H1 (cell line): ENCODE data around the gene WNT11. TPM values are rescaled to one million over a fixed set of nuclear protein-coding genes. Genes with fewer than 3 reads are reported as not detected.

Experiments
- BCL11A ChIP-seq, 2 experiments: IDR thresholded peaks; one replicate each; pipeline ENCODE4 v1.6.1; 2011; ENCODE audit warnings: low read depth in 2 of 2, low read length in 2 of 2, mild to moderate bottlenecking in 2 of 2
- HDAC2 ChIP-seq, 2 experiments: fragments of 300-600 bp in 1 of 2; sonication (generic) in 1 of 2; IDR thresholded peaks; 2 replicates each; pipeline ENCODE4 v1.6.1; 2011 to 2012; ENCODE audit warnings: low read depth in 2 of 2, low read length in 2 of 2, mild to moderate bottlenecking in 2 of 2, moderate library complexity in 2 of 2, borderline replicate concordance in 1 of 2, inconsistent platforms in 1 of 2
- KDM4A ChIP-seq: IDR thresholded peaks from one replicate; pipeline ENCODE4 v1.7.1; 2012; ENCODE audit warnings: low read depth, mild to moderate bottlenecking, moderate library complexity, low read length, inconsistent platforms; ENCODE audit not compliant: severe bottlenecking
- RNF2 ChIP-seq: fragments of 200-900, 300-1000 bp; sonication (generic); IDR thresholded peaks from 2 replicates; pipeline ENCODE4 v1.7.1; 2016; ENCODE audit warnings: borderline replicate concordance, low read depth, mild to moderate bottlenecking, antibody characterized with exemption, low read length; ENCODE audit not compliant: poor library complexity, severe bottlenecking; ENCODE audit errors: missing control alignments
- SRF ChIP-seq: IDR thresholded peaks from 2 replicates; pipeline ENCODE4 v1.6.1; 2011; ENCODE audit warnings: mild to moderate bottlenecking, low read depth, low read length, moderate library complexity
- polyA plus RNA-seq, 7 experiments: library from polyadenylated mRNA; depleted of rRNA in 3 of 7; stranded (reverse) in 5 of 7; unstranded in 2 of 7; fragments of >200 nt in 5 of 7; fragments of 200-250 nt in 2 of 7; gene quantifications; 1 replicate in 5 of 7; 2 replicates in 1 of 7; 4 replicates in 1 of 7; pipeline versions ENCODE4 v1.2.1 to v1.2.3, GENCODE V29; 2011 to 2013; ENCODE audit warnings: missing spikeins in 2 of 7, mixed read lengths in 2 of 7
- total RNA-seq: library from RNA; stranded (reverse); fragmentation: NEBNext Ultra II Directional; extraction: Animal tissue kit (Norgen Biotek cat#: 25700); gene quantifications from 2 replicates; pipeline ENCODE4 v1.2.1, GENCODE V29; 2021
- TF ChIP-seq, protein P1 (sequence below), 3 experiments: IDR thresholded peaks; 1 replicate in 2 of 3; 2 replicates in 1 of 3; pipeline versions ENCODE4 v1.5.1 to v1.6.1; 2011; ENCODE audit warnings: low read length in 3 of 3, mild to moderate bottlenecking in 3 of 3, inconsistent platforms in 2 of 3, low read depth in 1 of 3, moderate library complexity in 1 of 3; ENCODE audit not compliant: insufficient read depth in 1 of 3; ENCODE audit errors: control extremely low read depth in 1 of 3

WNT11 gene
- total and polyA plus RNA-seq, 2 of the 8 experiments (the other 6 are each of a cell fraction or from before 2014, with no cell fraction given), result 0.11 to 0.45 TPM

- TF ChIP-seq SRF (no peak), KDM4A (no peak), HDAC2 (IDR thresholded peaks at IDR 0.05; ENCODE audit: borderline replicate concordance in 1 of 2, low read depth in 2 of 2, low read length in 2 of 2) (no peak), RNF2 (no peak), BCL11A (IDR thresholded peaks at IDR 0.05; ENCODE audit: low read depth in 2 of 2, low read length in 2 of 2) (no peak)
- TF ChIP-seq, protein P1, sequence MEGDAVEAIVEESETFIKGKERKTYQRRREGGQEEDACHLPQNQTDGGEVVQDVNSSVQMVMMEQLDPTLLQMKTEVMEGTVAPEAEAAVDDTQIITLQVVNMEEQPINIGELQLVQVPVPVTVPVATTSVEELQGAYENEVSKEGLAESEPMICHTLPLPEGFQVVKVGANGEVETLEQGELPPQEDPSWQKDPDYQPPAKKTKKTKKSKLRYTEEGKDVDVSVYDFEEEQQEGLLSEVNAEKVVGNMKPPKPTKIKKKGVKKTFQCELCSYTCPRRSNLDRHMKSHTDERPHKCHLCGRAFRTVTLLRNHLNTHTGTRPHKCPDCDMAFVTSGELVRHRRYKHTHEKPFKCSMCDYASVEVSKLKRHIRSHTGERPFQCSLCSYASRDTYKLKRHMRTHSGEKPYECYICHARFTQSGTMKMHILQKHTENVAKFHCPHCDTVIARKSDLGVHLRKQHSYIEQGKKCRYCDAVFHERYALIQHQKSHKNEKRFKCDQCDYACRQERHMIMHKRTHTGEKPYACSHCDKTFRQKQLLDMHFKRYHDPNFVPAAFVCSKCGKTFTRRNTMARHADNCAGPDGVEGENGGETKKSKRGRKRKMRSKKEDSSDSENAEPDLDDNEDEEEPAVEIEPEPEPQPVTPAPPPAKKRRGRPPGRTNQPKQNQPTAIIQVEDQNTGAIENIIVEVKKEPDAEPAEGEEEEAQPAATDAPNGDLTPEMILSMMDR (IDR thresholded peaks at IDR 0.05; ENCODE audit: control extremely low read depth in 1 of 3, insufficient read depth in 1 of 3, low read depth in 1 of 3, low read length in 3 of 3), result no peak
Observed at GRCh38 chr11:76241243-76242000, 35.1 kb upstream of the WNT11 start (continued).
